Smooth muscle cell (in vitro differentiated cells): ENCODE results near the gene BLVRB. TPM values are rescaled to one million over a fixed set of nuclear protein-coding genes. Genes with fewer than 3 reads are reported as not detected.

Experiments used
- DNase-seq: peaks from one replicate; lab custom pipeline; 2025; ENCODE audit not compliant: unreplicated experiment; lab: John Stamatoyannopoulos, UW
- H2AFZ ChIP-seq: fragments of 200-600 bp; sonication (generic); 2 replicates; pipeline ENCODE4 v1.6.0; 2016; ENCODE audit warnings: antibody characterized with exemption, low read depth, mild to moderate bottlenecking
- H3F3A ChIP-seq: fragments of 200-600 bp; sonication (generic); 2 replicates; pipeline ENCODE4 v1.6.0; 2017; ENCODE audit warnings: antibody characterized with exemption, low read depth
- H3K27ac ChIP-seq: fragments of 200-600 bp; sonication (generic); 2 replicates; pipeline ENCODE4 v1.5.1; 2016; ENCODE audit warnings: low read depth, mild to moderate bottlenecking
- H3K27me3 ChIP-seq: fragments of 200-600 bp; sonication (generic); 2 replicates; pipeline ENCODE4 v1.6.1; 2016; ENCODE audit warnings: low read depth, mild to moderate bottlenecking
- H3K36me3 ChIP-seq: fragments of 200-600 bp; sonication (generic); 2 replicates; pipeline ENCODE4 v1.5.1; 2016; ENCODE audit warnings: low read depth
- H3K4me1 ChIP-seq: fragments of 200-600 bp; sonication (generic); 2 replicates; pipeline ENCODE4 v1.5.1; 2016; ENCODE audit warnings: low read depth
- H3K4me2 ChIP-seq: fragments of 200-600 bp; sonication (generic); 2 replicates; pipeline ENCODE4 v1.6.0; 2016; ENCODE audit warnings: mild to moderate bottlenecking
- H3K4me3 ChIP-seq: fragments of 200-600 bp; sonication (generic); 2 replicates; pipeline ENCODE4 v1.5.1; 2016; ENCODE audit warnings: mild to moderate bottlenecking
- H3K79me2 ChIP-seq: fragments of 200-600 bp; sonication (generic); 2 replicates; pipeline ENCODE4 v1.6.0; 2016; ENCODE audit warnings: low read depth, mild to moderate bottlenecking
- H3K9ac ChIP-seq: fragments of 200-600 bp; sonication (generic); 2 replicates; pipeline ENCODE4 v1.6.0; 2016; ENCODE audit warnings: low read depth
- H3K9me3 ChIP-seq: fragments of 200-600 bp; sonication (generic); replicated peaks from 2 replicates; pipeline ENCODE4 v1.5.1; 2016; ENCODE audit warnings: low read depth
- H4K20me1 ChIP-seq: fragments of 200-600 bp; sonication (generic); 2 replicates; pipeline ENCODE4 v1.6.0; 2016; ENCODE audit warnings: low read depth
- WGBS: methylation state at CpG from one replicate; pipeline ENCODE4 v1.1.7; 2016; ENCODE audit warnings: low lambda C conversion rate; 5-methylcytosine and 5-hydroxymethylcytosine counted together
- polyA plus RNA-seq: library from polyadenylated mRNA; unstranded; fragments of >200 nt; fragmentation: Nextera tagmentation; extraction: Ambion mirVana; gene quantifications from 2 replicates; pipeline ENCODE4 v1.2.1, GENCODE V29; 2016
- total RNA-seq: library from RNA; depleted of rRNA; stranded (reverse); fragments of >200 nt; gene quantifications from 2 replicates; pipeline ENCODE4 v1.2.3, GENCODE V29; 2014
- TF ChIP-seq, protein P1 (sequence below): fragments of 200-600 bp; sonication (generic); IDR thresholded peaks from 2 replicates; pipeline ENCODE4 v1.5.1; 2017; ENCODE audit warnings: borderline replicate concordance, mild to moderate bottlenecking, antibody characterized with exemption; ENCODE audit not compliant: insufficient read depth, poor library complexity, severe bottlenecking

BLVRB gene
- total and polyA plus RNA-seq, 2 experiments from 2014 or later: 50.3 to 86.4 TPM

DNA sequence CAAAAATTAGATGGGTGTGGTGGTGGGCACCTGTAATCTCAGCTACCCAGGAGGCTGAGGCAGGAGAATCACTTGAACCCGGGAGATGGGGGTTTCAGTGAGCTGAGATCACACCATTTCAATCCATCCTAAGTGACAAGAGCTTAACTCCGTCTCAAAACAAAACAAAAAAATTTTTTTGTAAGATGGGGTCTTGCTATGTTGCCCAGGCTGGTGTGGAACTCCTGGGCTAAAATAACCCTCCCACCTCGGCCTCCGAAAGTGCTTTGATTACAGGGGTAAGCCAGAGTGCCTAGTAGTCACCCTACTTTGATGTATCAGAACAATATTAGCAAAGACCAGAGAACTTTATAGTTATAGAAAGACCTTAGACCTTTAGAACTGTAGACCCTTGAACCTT lies 9.2 kb upstream of the BLVRB start:
- no peaks in the 10 kb centered on the region for H3K79me2 ChIP-seq

DNA sequence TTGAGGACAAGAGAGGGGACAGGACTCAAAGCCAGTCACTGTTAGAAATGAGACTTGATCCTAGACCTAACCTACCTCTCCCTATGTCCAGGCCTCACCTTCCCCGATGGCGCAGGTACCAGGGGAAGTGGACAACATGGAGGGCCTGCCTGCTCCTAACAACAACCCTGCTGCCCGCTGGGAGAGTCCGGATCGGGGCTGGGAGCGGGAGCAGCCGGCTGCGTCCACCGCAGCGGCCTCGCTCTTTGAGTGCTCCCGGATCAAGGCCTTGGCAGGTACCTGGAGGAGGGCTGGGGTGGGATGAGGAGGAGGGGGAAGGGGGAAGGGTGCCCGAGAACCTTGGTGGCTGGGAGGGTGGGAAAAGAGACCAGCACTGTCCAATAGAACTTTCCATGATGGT lies 7.0 kb upstream of the BLVRB start:
- Histone ChIP-seq H3K4me2 (no peak overlapping the region), H3K4me3 (no peak overlapping the region), H2AFZ (no peak overlapping the region), H3F3A (no peaks in the 10 kb centered on the region), H3K27ac (no peak overlapping the region), H3K36me3 (no peaks in the 10 kb centered on the region), H4K20me1 (no peaks in the 10 kb centered on the region), H3K27me3 (peaks cover 3% of the 10 kb centered on the region), H3K9ac (no peak overlapping the region), H3K4me1 (no peaks in the 10 kb centered on the region), H3K9me3 (no peaks in the 10 kb centered on the region), H3K79me2 (no peaks in the 10 kb centered on the region)
- no peak for DNase-seq
- 95% methylated on average over 13 of the region's 13 CpGs for WGBS
- TF ChIP-seq, protein P1, sequence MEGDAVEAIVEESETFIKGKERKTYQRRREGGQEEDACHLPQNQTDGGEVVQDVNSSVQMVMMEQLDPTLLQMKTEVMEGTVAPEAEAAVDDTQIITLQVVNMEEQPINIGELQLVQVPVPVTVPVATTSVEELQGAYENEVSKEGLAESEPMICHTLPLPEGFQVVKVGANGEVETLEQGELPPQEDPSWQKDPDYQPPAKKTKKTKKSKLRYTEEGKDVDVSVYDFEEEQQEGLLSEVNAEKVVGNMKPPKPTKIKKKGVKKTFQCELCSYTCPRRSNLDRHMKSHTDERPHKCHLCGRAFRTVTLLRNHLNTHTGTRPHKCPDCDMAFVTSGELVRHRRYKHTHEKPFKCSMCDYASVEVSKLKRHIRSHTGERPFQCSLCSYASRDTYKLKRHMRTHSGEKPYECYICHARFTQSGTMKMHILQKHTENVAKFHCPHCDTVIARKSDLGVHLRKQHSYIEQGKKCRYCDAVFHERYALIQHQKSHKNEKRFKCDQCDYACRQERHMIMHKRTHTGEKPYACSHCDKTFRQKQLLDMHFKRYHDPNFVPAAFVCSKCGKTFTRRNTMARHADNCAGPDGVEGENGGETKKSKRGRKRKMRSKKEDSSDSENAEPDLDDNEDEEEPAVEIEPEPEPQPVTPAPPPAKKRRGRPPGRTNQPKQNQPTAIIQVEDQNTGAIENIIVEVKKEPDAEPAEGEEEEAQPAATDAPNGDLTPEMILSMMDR: no peak

More for the DNA sequence above, 9.2 kb upstream of the BLVRB start:
- TF ChIP-seq, protein P1: no peak
- no peak overlapping the region for H3K4me3 ChIP-seq
- H3K9ac ChIP-seq: no peak overlapping the region
- H3K27ac ChIP-seq: no peak overlapping the region
- no peak overlapping the region for H2AFZ ChIP-seq
- no peak for DNase-seq
- no peaks in the 10 kb centered on the region for H3K36me3 ChIP-seq
- H3K9me3 ChIP-seq: no peaks in the 10 kb centered on the region
- no peaks in the 10 kb centered on the region for H4K20me1 ChIP-seq
- 93% methylated on average over 4 of the region's 4 CpGs for WGBS
- no peaks in the 10 kb centered on the region for H3F3A ChIP-seq
- H3K27me3 ChIP-seq: no peaks in the 10 kb centered on the region
- H3K4me1 ChIP-seq: no peaks in the 10 kb centered on the region
- no peak overlapping the region for H3K4me2 ChIP-seq

DNA sequence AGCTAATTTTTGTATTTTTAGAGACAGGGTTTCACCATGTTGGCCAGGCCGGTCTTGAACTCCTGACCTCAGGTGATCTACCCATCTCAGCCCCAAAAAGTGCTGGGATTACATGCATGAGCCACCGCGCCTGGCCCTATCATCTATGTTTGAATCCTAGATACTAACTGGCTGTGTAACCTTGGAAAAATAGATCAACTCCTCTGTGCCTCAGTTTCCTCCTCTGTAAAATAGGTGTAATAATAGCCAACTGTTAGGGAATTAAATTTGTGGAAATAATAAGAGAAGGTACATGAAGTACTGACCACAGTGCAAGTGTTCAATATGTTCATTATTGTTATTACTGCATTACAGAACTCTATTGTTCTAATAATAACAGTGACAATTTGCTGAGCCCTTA lies 5.6 kb upstream of the BLVRB start:
- H3K4me3 ChIP-seq: no peak overlapping the region
- peaks cover 2% of the 10 kb centered on the region for H3K4me1 ChIP-seq
- H4K20me1 ChIP-seq: no peaks in the 10 kb centered on the region
- no peak overlapping the region for H3K27ac ChIP-seq
- no peaks in the 10 kb centered on the region for H3K36me3 ChIP-seq
- H3K9me3 ChIP-seq: no peaks in the 10 kb centered on the region
- H3K9ac ChIP-seq: no peak overlapping the region
- H3K79me2 ChIP-seq: no peaks in the 10 kb centered on the region
- H3F3A ChIP-seq: no peaks in the 10 kb centered on the region
- TF ChIP-seq, protein P1: no peak
- peaks cover 14% of the 10 kb centered on the region for H3K27me3 ChIP-seq
- H2AFZ ChIP-seq: no peak overlapping the region
- H3K4me2 ChIP-seq: no peak overlapping the region
- WGBS: 99% methylated on average over 3 of the region's 3 CpGs
- DNase-seq: no peak

DNA sequence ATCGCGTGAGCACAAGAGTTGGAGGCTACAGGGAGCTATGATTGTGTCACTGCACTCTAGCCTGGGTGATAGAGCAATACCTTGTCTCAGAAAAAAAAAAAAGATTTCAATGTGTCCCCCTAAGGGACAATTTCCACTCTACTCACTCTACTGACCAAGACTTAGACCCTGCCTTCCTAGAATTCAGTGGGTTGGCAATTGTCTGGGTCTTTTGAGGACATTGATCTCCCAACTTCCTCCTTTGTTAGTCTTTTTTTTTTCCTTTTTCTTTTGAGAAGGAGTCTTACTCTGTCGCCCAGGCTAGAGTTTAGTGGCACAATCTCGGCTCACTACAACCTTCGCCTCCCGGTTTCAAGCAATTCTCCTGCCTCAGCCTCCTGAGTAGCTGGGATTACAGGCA lies 3.5 kb upstream of the BLVRB start:
- peaks cover 4% of the 10 kb centered on the region for H3K4me1 ChIP-seq
- no peak overlapping the region for H3K4me3 ChIP-seq
- H3K27me3 ChIP-seq: peaks cover 14% of the 10 kb centered on the region
- no peaks in the 10 kb centered on the region for H3K36me3 ChIP-seq
- H4K20me1 ChIP-seq: no peaks in the 10 kb centered on the region
- no peaks in the 10 kb centered on the region for H3K79me2 ChIP-seq
- TF ChIP-seq, protein P1: no peak
- no peak overlapping the region for H3K9ac ChIP-seq
- no peak overlapping the region for H2AFZ ChIP-seq
- H3F3A ChIP-seq: no peaks in the 10 kb centered on the region
- DNase-seq: no peak
- H3K4me2 ChIP-seq: no peak overlapping the region
- 97% methylated on average over 6 of the region's 6 CpGs for WGBS
- no peak overlapping the region for H3K27ac ChIP-seq
- H3K9me3 ChIP-seq: no peaks in the 10 kb centered on the region
